Loucy (cell line): ENCODE data around the gene CDCA8.

Experiments
- CTCF ChIP-seq: fragments of 200-600 bp; sonication (generic); conservative IDR thresholded peaks from 2 replicates; pipeline ENCODE4 v1.5.1; 2014; ENCODE audit warnings: mild to moderate bottlenecking, antibody characterized with exemption, low read length
- EZH2phosphoT487 ChIP-seq: fragments of 200-600 bp; IDR thresholded peaks from 2 replicates; pipeline ENCODE4 v1.6.1; 2018; ENCODE audit warnings: antibody characterized with exemption, mild to moderate bottlenecking, moderate library complexity, borderline replicate concordance

- TF ChIP-seq CTCF (no peak), EZH2phosphoT487 (no peak)
Measured at GRCh38 chr1:37688926-37689325, 3.4 kb upstream of the CDCA8 start.
